ENCODE results near the gene RINL. TPM values are rescaled to one million over a fixed set of nuclear protein-coding genes. Genes with fewer than 3 reads are reported as not detected.
A peak's percentile ranks its signal among the peaks of the same experiment; 100 is the strongest.

Gene RINL
- polyA plus RNA-seq, 1 experiment, result 1.6 TPM

- peak; percentile 100 for DNase-seq (ENCODE audit: low read depth, low spot score)
- ChIA-PET POLR2A (interaction anchor here (0.6 kb wide), 1 partner anchor 110 kb away, joined by 3 read pairs; no protein-coding TSS in a partner anchor), CTCF (no interaction called here)
- no peaks in the 10 kb centered on the region for H3K27me3 ChIP-seq (ENCODE audit: control insufficient read depth, insufficient read depth, low read length)
- H3K27ac ChIP-seq (ENCODE audit: low read depth, low read length), result peak overlapping the region; percentile 91
- H3K9me3 ChIP-seq (ENCODE audit: control insufficient read depth, insufficient read depth, low read length), result no peaks in the 10 kb centered on the region; the same call in 1 of the 2 replicates
- TF ChIP-seq, protein P1, sequence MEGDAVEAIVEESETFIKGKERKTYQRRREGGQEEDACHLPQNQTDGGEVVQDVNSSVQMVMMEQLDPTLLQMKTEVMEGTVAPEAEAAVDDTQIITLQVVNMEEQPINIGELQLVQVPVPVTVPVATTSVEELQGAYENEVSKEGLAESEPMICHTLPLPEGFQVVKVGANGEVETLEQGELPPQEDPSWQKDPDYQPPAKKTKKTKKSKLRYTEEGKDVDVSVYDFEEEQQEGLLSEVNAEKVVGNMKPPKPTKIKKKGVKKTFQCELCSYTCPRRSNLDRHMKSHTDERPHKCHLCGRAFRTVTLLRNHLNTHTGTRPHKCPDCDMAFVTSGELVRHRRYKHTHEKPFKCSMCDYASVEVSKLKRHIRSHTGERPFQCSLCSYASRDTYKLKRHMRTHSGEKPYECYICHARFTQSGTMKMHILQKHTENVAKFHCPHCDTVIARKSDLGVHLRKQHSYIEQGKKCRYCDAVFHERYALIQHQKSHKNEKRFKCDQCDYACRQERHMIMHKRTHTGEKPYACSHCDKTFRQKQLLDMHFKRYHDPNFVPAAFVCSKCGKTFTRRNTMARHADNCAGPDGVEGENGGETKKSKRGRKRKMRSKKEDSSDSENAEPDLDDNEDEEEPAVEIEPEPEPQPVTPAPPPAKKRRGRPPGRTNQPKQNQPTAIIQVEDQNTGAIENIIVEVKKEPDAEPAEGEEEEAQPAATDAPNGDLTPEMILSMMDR (IDR thresholded peaks at IDR 0.05; ENCODE audit: low read depth, low read length), result peak; percentile 23; the same call in 1 of the 2 replicates
- H3K4me3 ChIP-seq (ENCODE audit: low read depth, low read length), result peak overlapping the region; percentile 67
Measured at GRCh38 chr19:38850436-38850975, 27.6 kb downstream of the RINL start.

GRCh38 chr19:38849860-38850435, 28.1 kb downstream of the RINL start, which contains the start of gene HNRNPL:
Gene HNRNPL (minus strand): TSS chr19:38849986. CDS start chr19:38849966, 20 bp downstream.
- H3K27me3 ChIP-seq (ENCODE audit: control insufficient read depth, insufficient read depth, low read length), result no peaks in the 10 kb centered on the region
- H3K9me3 ChIP-seq (ENCODE audit: control insufficient read depth, insufficient read depth, low read length), result no peaks in the 10 kb centered on the region; the same call in 1 of the 2 replicates
- ChIA-PET POLR2A (interaction anchor here (1.0 to 1.4 kb wide), 7 partner anchors 11 to 231 kb away, joined by 4 to 14 read pairs (median 7); partner anchors contain the start of genes ECH1, EIF3K, MRPS12 and NFKBIB), CTCF (interaction anchor here (0.6 to 1.1 kb wide), 3 partner anchors 37 to 115 kb away, joined by 3 to 5 read pairs (median 4); no protein-coding TSS in a partner anchor)
- DNase-seq (ENCODE audit: low read depth, low spot score), result no peak
- H3K27ac ChIP-seq (ENCODE audit: low read depth, low read length), result peak within 1 kb of the TSS; percentile 91
- TF ChIP-seq, protein P1 (IDR thresholded peaks at IDR 0.05; ENCODE audit: low read depth, low read length), result peak; percentile 54
- H3K4me3 ChIP-seq (ENCODE audit: low read depth, low read length), result peak within 1 kb of the TSS; percentile 67

- TF ChIP-seq, protein P1 (IDR thresholded peaks at IDR 0.05; ENCODE audit: low read depth, low read length), result no peak
- Histone ChIP-seq H3K4me3 (ENCODE audit: low read depth, low read length) (peak overlapping the region; percentile 65), H3K27me3 (ENCODE audit: control insufficient read depth, insufficient read depth, low read length) (no peaks in the 10 kb centered on the region), H3K27ac (ENCODE audit: low read depth, low read length) (peak overlapping the region; percentile 77), H3K9me3 (ENCODE audit: control insufficient read depth, insufficient read depth, low read length) (no peaks in the 10 kb centered on the region; the same call in 1 of the 2 replicates)
- DNase-seq (ENCODE audit: low read depth, low spot score), result peak; percentile 89
- ChIA-PET CTCF (interaction anchor here (0.6 to 1.1 kb wide), 5 partner anchors 20 to 593 kb away, joined by 3 to 5 read pairs (median 4); partner anchors contain the start of gene PPP1R14A), POLR2A (interaction anchor here (0.5 to 1.4 kb wide), 12 partner anchors 9 to 598 kb away, joined by 3 to 14 read pairs (median 6); partner anchors contain the start of genes ACTN4, CCER2, ECH1 and EIF3K)
Measured at GRCh38 chr19:38849147-38849859, 28.8 kb downstream of the RINL start.

DNA sequence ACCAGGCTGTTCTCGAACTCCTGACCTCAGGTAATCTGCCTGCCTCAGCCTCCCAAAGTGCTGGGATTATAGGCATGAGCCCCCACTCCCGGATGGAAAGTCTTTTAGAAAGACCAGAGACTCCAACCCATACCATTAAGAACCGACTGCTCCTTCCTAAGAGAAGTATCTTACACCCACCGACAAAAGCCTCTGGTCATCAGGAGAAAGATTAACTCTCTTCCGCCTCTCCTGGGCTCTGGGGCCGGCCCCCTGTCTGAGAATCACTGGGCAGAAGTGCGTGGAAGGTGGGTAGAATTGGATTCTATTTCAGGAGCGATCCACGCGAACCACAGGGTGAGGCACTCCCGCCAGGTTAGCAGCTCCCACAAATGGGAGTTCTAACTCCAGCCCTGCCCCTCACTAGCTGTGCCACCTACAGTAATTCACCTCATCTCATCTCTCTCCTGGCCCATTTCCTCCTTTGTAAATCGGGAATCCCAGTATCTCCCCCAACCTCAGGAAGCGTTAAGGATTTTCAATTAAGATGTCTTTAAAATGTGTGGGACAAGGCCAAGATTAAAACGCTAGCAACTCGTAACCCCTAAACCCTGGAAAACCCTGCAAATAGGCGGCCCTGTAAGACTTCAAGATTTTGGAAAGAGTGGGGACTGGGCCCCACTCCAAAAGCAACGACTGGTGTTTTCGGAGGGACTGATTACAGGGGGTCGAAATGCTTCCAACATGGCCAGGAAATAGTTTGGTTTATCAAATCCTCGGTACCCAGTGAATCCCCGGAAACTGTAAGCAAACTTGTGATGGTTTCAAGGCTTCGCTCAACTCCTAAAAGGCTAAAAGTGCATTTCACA, 29.6 kb downstream of the RINL start:
- TF ChIP-seq, protein P1 (IDR thresholded peaks at IDR 0.05; ENCODE audit: low read depth, low read length), result no peak
- H3K4me3 ChIP-seq (ENCODE audit: low read depth, low read length), result peak overlapping the region; percentile 65
- ChIA-PET POLR2A (interaction anchor here (0.5 to 1.4 kb wide), 12 partner anchors 9 to 597 kb away, joined by 3 to 14 read pairs (median 6); partner anchors contain the start of genes ACTN4, CCER2, ECH1 and EIF3K), CTCF (interaction anchor here (0.6 to 1.1 kb wide), 4 partner anchors 20 to 592 kb away, joined by 3 to 5 read pairs (median 4); partner anchors contain the start of gene PPP1R14A)
- no peaks in the 10 kb centered on the region; the same call in 1 of the 2 replicates for H3K9me3 ChIP-seq (ENCODE audit: control insufficient read depth, insufficient read depth, low read length)
- no peaks in the 10 kb centered on the region for H3K27me3 ChIP-seq (ENCODE audit: control insufficient read depth, insufficient read depth, low read length)
- peak overlapping the region; percentile 77 for H3K27ac ChIP-seq (ENCODE audit: low read depth, low read length)
- DNase-seq (ENCODE audit: low read depth, low spot score), result no peak

Measured in AG04450 (cell line).